RWPE1 (cell line): ENCODE data around the gene FBXO17.

Experiments
- CTCF ChIA-PET: fragments of 350-600 bp; sonication (Branson Sonifier 250); formaldehyde crosslinking; extraction: SDS; loops from one replicate; lab custom pipeline; 2021; lab: Yijun Ruan, JAX
- POLR2A ChIA-PET: fragments of 400-600 bp; formaldehyde crosslinking; extraction: SDS; loops from one replicate; lab custom pipeline; 2020; ENCODE audit warnings: antibody characterized with exemption; ENCODE audit not compliant: low non-redundant PET; lab: Yijun Ruan, JAX
- DNase-seq: peaks from one replicate; pipeline ENCODE4 v3.0.0; 2012; ENCODE audit warnings: low spot score
- H3K27ac ChIP-seq: fragments of 450-650 bp; 2 replicates; pipeline ENCODE4 v1.5.1; 2017
- CTCF ChIP-seq: fragments of 450-650 bp; conservative IDR thresholded peaks from 2 replicates; pipeline ENCODE4 v1.5.1; 2017; ENCODE audit warnings: low read depth, mild to moderate bottlenecking

FBXO17 gene

GRCh38 chr19:38958301-38958700 lies 17.2 kb downstream of the FBXO17 start:
- TF ChIP-seq CTCF, result no peak
- ChIA-PET CTCF (no interaction called here), POLR2A (no interaction called here)
- DNase-seq, result no peak
- no peak overlapping the region for H3K27ac ChIP-seq

- ChIA-PET CTCF (interaction anchor here (0.6 kb wide), 2 partner anchors 118 to 318 kb away, joined by 6 read pairs; no protein-coding TSS in a partner anchor), POLR2A (no interaction called here)
- no peak for TF ChIP-seq CTCF
- no peak for DNase-seq
- H3K27ac ChIP-seq, result no peak overlapping the region
Observed at GRCh38 chr19:38956264-38956663, 19.3 kb downstream of the FBXO17 start.

- ChIA-PET POLR2A (interaction anchor here (0.6 kb wide), 1 partner anchor 710 kb away, joined by 4 read pairs; no protein-coding TSS in a partner anchor), CTCF (interaction anchor here (1.4 kb wide), 1 partner anchor 9 kb away, joined by 4 read pairs; no protein-coding TSS in a partner anchor)
- TF ChIP-seq CTCF, result no peak
- no peak for DNase-seq
- no peak overlapping the region for H3K27ac ChIP-seq
Observed at GRCh38 chr19:38953677-38954076, 21.9 kb downstream of the FBXO17 start.

GRCh38 chr19:38952395-38953165 lies 23.0 kb downstream of the FBXO17 start:
- POLR2A ChIA-PET, result no interaction called here

GRCh38 chr19:38951187-38951586 lies 24.4 kb downstream of the FBXO17 start:
- no peak for DNase-seq
- ChIA-PET CTCF (no interaction called here), POLR2A (no interaction called here)
- no peak for TF ChIP-seq CTCF
- no peak overlapping the region for H3K27ac ChIP-seq

More at GRCh38 chr19:38952395-38953165, 23.0 kb downstream of the FBXO17 start:
- no peak overlapping the region for H3K27ac ChIP-seq
- DNase-seq, result no peak
- TF ChIP-seq CTCF, result no peak
- CTCF ChIA-PET, result interaction anchor here (0.7 to 1.4 kb wide), 2 partner anchors 10 to 159 kb away, joined by 3 to 4 read pairs; no protein-coding TSS in a partner anchor

GRCh38 chr19:38949580-38950367 lies 25.8 kb downstream of the FBXO17 start:
- POLR2A ChIA-PET, result no interaction called here
- TF ChIP-seq CTCF, result no peak
- CTCF ChIA-PET, result no interaction called here
- DNase-seq, result no peak
- no peak overlapping the region for H3K27ac ChIP-seq
